ENCODE measurements around the gene RIN3.

GRCh38 chr14:92507174-92507768 is 6.3 kb upstream of the RIN3 start:
- TF ChIP-seq SP1 (IDR thresholded peaks at IDR 0.05), result no peak
- TF ChIP-seq ELF4 (IDR thresholded peaks at IDR 0.05), result no peak
- TF ChIP-seq NFRKB (IDR thresholded peaks at IDR 0.05), result no peak
- TF ChIP-seq TARDBP (IDR thresholded peaks at IDR 0.05), result no peak
- TF ChIP-seq FOXM1 (IDR thresholded peaks at IDR 0.05; ENCODE audit: borderline replicate concordance), result no peak
- no peak for TF ChIP-seq FOXA1 (IDR thresholded peaks at IDR 0.05)
- no peak for TF ChIP-seq BHLHE40 (IDR thresholded peaks at IDR 0.05; ENCODE audit: borderline replicate concordance)
- TF ChIP-seq CTBP1 (IDR thresholded peaks at IDR 0.05; ENCODE audit: borderline replicate concordance), result no peak
